Spleen (tissue), 11 donors: ENCODE measurements around the gene SGSH. TPM values are rescaled to one million over a fixed set of nuclear protein-coding genes. Genes with fewer than 3 reads are reported as not detected.

Source experiments
- DNase-seq: peaks from one replicate; pipeline ENCODE4 v3.0.0-alpha.2; 2020
- H3K27ac ChIP-seq, 8 donors: fragments of 200-600 bp; sonication (generic) in 7 of 8; 1 replicate in 4 of 8; 2 replicates in 4 of 8; pipeline versions ENCODE4 v1.5.0 to v1.8.0; 2016 to 2021; ENCODE audit warnings: inconsistent platforms in 4 of 8, mild to moderate bottlenecking in 4 of 8, moderate library complexity in 1 of 8
- H3K27me3 ChIP-seq, 7 donors: fragments of 200-600 bp; sonication (generic) in 6 of 7; replicated peaks in 1 of 7; 1 replicate in 4 of 7; 2 replicates in 3 of 7; pipeline versions ENCODE4 v1.5.0 to v1.8.0; 2016 to 2021; ENCODE audit warnings: inconsistent platforms in 3 of 7, mild to moderate bottlenecking in 1 of 7
- H3K36me3 ChIP-seq, 6 donors: fragments of 200-600 bp; sonication (generic) in 5 of 6; 1 replicate in 4 of 6; 2 replicates in 2 of 6; pipeline versions ENCODE4 v1.5.0 to v1.8.0; 2016 to 2021; ENCODE audit warnings: inconsistent platforms in 2 of 6
- H3K4me1 ChIP-seq, 6 donors: fragments of 200-600 bp; sonication (generic) in 5 of 6; 1 replicate in 3 of 6; 2 replicates in 3 of 6; pipeline versions ENCODE4 v1.5.0 to v1.8.0; 2016 to 2021; ENCODE audit warnings: inconsistent platforms in 3 of 6
- H3K4me3 ChIP-seq, 8 donors: fragments of 200-600 bp; sonication (generic) in 7 of 8; 1 replicate in 4 of 8; 2 replicates in 4 of 8; pipeline versions ENCODE4 v1.5.0 to v1.8.0; 2016 to 2021; ENCODE audit warnings: inconsistent platforms in 4 of 8, mild to moderate bottlenecking in 4 of 8, moderate library complexity in 2 of 8
- H3K9me3 ChIP-seq, 8 donors: fragments of 200-600 bp; sonication (generic) in 7 of 8; 1 replicate in 4 of 8; 2 replicates in 4 of 8; pipeline versions ENCODE4 v1.5.0 to v1.8.0; 2016 to 2021; ENCODE audit warnings: inconsistent platforms in 4 of 8
- CTCF ChIP-seq, 11 experiments: fragments of 200-600 bp in 7 of 11; fragments of 450-650 bp in 4 of 11; sonication (generic) in 4 of 11; IDR thresholded peaks in 8 of 11; conservative IDR thresholded peaks in 3 of 11; 1 replicate in 7 of 11; 2 replicates in 4 of 11; pipeline versions ENCODE4 v1.4.0 to v1.8.0; 2016 to 2021; ENCODE audit warnings: antibody characterized with exemption in 11 of 11, inconsistent platforms in 4 of 11, mild to moderate bottlenecking in 1 of 11
- POLR2A ChIP-seq, 3 donors: fragments of 450-650 bp; IDR thresholded peaks; one replicate each; pipeline ENCODE4 v1.5.1; 2017; ENCODE audit warnings: antibody characterized with exemption in 3 of 3, mild to moderate bottlenecking in 1 of 3
- POLR2AphosphoS5 ChIP-seq, 3 donors: sonication (generic); formaldehyde crosslinking; IDR thresholded peaks; one replicate each; pipeline ENCODE4 v1.5.1; 2017; ENCODE audit warnings: antibody characterized with exemption in 3 of 3
- WGBS, 5 donors: extraction: QIAGEN DNeasy Blood & Tissue Kit in 3 of 5; methylation state at CpG; one replicate each; pipeline versions ENCODE4 v1.1.5 to v1.1.7; 2013 to 2018; 5-methylcytosine and 5-hydroxymethylcytosine counted together
- intact Hi-C: fragments of 100-400 bp; cut with DNase I; formaldehyde crosslinking; loops from one replicate; pipeline ENCODE4 v1.15.0; 2023; ENCODE audit warnings: low total_unique reads
- polyA plus RNA-seq, 3 donors: library from polyadenylated mRNA; stranded (reverse); fragments of 200-250 nt; gene quantifications; one replicate each; pipeline ENCODE4 v1.2.1, GENCODE V29; 2013
- total RNA-seq, 7 donors: library from RNA; depleted of rRNA in 3 of 7; stranded (reverse); fragments of >200 nt in 3 of 7; fragmentation: NEBNext Ultra II Directional in 4 of 7; extraction: Animal tissue kit (Norgen Biotek cat#: 25700) in 4 of 7; gene quantifications; one replicate each; pipeline versions ENCODE4 v1.1.0 to v1.2.1, GENCODE V29; 2016 to 2021
- donor health status: healthy with polysubstance abuse.
- donor health status: DM: no; HTN: no; CAD: no; lungs with moderate emphysema.
- donor health status: DM: no; HTN: no; CAD: no.
- donor health status: Bipolar disorder and iron deficiency.
- donor health status: healthy.
- donor health status: DM: no; HTN: no; CAD: no.
- donor health status: DM: yes; HTN: yes; CAD: no.

Gene SGSH
- total and polyA plus RNA-seq, 10 donors, result 23.6 to 137 (median 90.3) TPM

GRCh38 chr17:80171681-80172080, 48.5 kb downstream of the SGSH start:
- Histone ChIP-seq H3K27ac (no peak overlapping the region), H3K27me3 (no peaks in the 10 kb centered on the region), H3K4me3 (no peak overlapping the region), H3K4me1 (no peaks in the 10 kb centered on the region), H3K9me3 (no peaks in the 10 kb centered on the region), H3K36me3 (no peaks in the 10 kb centered on the region)
- WGBS, 5 donors, result 85 to 93% (median 91%) methylated on average over 6 to 7 of the region's 7 CpGs
- DNase-seq, result no peak
- TF ChIP-seq CTCF (IDR thresholded peaks at IDR 0.05 in 8 of 11, conservative IDR thresholded peaks at IDR 0.05 in 3 of 11) (no peak), POLR2AphosphoS5 (IDR thresholded peaks at IDR 0.05) (no peak)
- intact Hi-C loops, result no loop called here

GRCh38 chr17:80169784-80170500, 50.2 kb downstream of the SGSH start, which contains the start of gene CARD14:
Gene CARD14 (plus strand): TSS chr17:80170030. CDS start chr17:80181439, 11,409 bp downstream.
- H3K4me3 ChIP-seq, result no peak within 1 kb of the TSS
- intact Hi-C loops, result no loop called here
- 78 to 81% (median 80%) methylated on average over 13 to 19 of the region's 19 CpGs for WGBS, 5 donors
- no peak for TF ChIP-seq POLR2AphosphoS5 (IDR thresholded peaks at IDR 0.05)
- no peak for TF ChIP-seq POLR2A (IDR thresholded peaks at IDR 0.05)
- TF ChIP-seq CTCF (IDR thresholded peaks at IDR 0.05 in 8 of 11, conservative IDR thresholded peaks at IDR 0.05 in 3 of 11), result no peak
- no peaks in the 10 kb centered on the region for H3K36me3 ChIP-seq
- DNase-seq, result no peak
- no peak within 1 kb of the TSS for H3K27ac ChIP-seq
- no peaks in the 10 kb centered on the region for H3K9me3 ChIP-seq
- no peaks in the 10 kb centered on the region for H3K4me1 ChIP-seq
- H3K27me3 ChIP-seq, result no peaks in the 10 kb centered on the region

GRCh38 chr17:80169107-80169506, 51.0 kb downstream of the SGSH start:
- intact Hi-C loops, result no loop called here
- no peak for DNase-seq
- WGBS, 5 donors, result 86 to 94% (median 92%) methylated on average over 5 of the region's 5 CpGs
- Histone ChIP-seq H3K36me3 (no peaks in the 10 kb centered on the region), H3K9me3 (no peaks in the 10 kb centered on the region), H3K4me1 (no peaks in the 10 kb centered on the region), H3K27ac (no peak overlapping the region), H3K4me3 (no peak overlapping the region), H3K27me3 (no peaks in the 10 kb centered on the region)
- TF ChIP-seq POLR2A (IDR thresholded peaks at IDR 0.05) (no peak), CTCF (IDR thresholded peaks at IDR 0.05 in 8 of 11, conservative IDR thresholded peaks at IDR 0.05 in 3 of 11) (no peak), POLR2AphosphoS5 (IDR thresholded peaks at IDR 0.05) (no peak)

- DNase-seq, result no peak
- intact Hi-C loops, result no loop called here
- WGBS, 5 donors, result 70 to 96% (median 88%) methylated on average over 5 of the region's 5 CpGs
These were observed 51.8 kb downstream of the SGSH start for GRCh38 chr17:80168371-80168770.

More at GRCh38 chr17:80168371-80168770, 51.8 kb downstream of the SGSH start:
- no peaks in the 10 kb centered on the region for H3K9me3 ChIP-seq
- H3K36me3 ChIP-seq, result no peaks in the 10 kb centered on the region
- H3K4me3 ChIP-seq, result no peak overlapping the region
- H3K27ac ChIP-seq, result no peak overlapping the region
- no peaks in the 10 kb centered on the region for H3K4me1 ChIP-seq
- H3K27me3 ChIP-seq, result no peaks in the 10 kb centered on the region
- no peak for TF ChIP-seq POLR2AphosphoS5 (IDR thresholded peaks at IDR 0.05)
- TF ChIP-seq POLR2A (IDR thresholded peaks at IDR 0.05), result no peak
- TF ChIP-seq CTCF (IDR thresholded peaks at IDR 0.05 in 8 of 11, conservative IDR thresholded peaks at IDR 0.05 in 3 of 11), result no peak
